22Rv1 (cell line): ENCODE measurements around the gene ACTR10.

Experiments used
- ZFX ChIP-seq: fragments of 450-650 bp; IDR thresholded peaks from 2 replicates; pipeline ENCODE4 v1.6.1; 2017; ENCODE audit warnings: antibody characterized with exemption, borderline replicate concordance
- TF ChIP-seq, protein P1 (sequence below): fragments of 450-650 bp; IDR thresholded peaks from 2 replicates; pipeline ENCODE4 v1.5.1; 2017; ENCODE audit warnings: mild to moderate bottlenecking

DNA sequence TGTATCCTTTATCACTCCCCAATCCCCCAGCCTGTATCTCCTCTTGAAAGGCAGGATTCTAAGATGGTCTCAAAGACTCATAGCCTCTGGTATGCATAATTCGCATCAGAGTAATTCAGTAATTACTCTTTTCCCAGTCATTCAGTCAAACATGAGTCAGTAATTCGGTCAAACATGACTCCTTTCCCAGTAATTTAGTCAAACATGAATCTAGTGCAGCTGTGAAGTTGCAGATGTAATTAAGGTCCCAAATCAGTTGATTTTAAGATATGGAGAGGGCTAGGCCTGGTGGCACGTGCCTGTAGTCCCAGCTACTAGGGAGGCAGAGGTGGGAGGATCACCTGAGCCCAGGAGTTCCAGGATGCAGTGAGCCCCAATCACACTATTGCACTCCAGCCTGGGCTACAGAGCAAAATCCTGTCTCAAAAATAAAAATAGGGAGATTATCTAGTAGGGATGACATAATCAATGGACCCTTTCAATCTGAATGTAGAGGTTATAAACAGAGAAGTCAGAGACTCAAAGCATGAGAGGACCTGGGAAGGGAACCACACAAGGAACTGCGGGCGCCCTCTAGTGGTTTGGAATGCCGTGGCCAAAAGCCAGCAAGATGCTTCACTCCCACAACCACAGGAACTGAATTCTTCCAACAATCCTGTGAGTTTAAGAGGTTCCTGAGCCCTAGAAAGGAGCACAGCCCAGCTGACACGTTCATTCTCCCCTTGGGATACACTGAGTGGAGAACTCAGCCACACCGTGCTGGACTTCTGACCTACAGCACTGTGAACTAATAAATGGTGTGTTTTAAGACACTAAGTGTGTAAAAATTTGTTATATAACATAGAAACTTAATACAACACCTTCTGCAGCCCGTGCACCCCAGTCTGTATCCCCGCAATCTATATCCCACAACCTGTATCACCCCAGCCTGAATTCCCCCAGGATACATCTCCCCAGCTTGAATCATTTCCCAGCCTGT is 33.7 kb upstream of the ACTR10 start:
- TF ChIP-seq, protein P1, sequence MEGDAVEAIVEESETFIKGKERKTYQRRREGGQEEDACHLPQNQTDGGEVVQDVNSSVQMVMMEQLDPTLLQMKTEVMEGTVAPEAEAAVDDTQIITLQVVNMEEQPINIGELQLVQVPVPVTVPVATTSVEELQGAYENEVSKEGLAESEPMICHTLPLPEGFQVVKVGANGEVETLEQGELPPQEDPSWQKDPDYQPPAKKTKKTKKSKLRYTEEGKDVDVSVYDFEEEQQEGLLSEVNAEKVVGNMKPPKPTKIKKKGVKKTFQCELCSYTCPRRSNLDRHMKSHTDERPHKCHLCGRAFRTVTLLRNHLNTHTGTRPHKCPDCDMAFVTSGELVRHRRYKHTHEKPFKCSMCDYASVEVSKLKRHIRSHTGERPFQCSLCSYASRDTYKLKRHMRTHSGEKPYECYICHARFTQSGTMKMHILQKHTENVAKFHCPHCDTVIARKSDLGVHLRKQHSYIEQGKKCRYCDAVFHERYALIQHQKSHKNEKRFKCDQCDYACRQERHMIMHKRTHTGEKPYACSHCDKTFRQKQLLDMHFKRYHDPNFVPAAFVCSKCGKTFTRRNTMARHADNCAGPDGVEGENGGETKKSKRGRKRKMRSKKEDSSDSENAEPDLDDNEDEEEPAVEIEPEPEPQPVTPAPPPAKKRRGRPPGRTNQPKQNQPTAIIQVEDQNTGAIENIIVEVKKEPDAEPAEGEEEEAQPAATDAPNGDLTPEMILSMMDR, result peak; percentile 95
- no peak for TF ChIP-seq ZFX
